ENCODE data around the gene PRPF8.
"Not testable (repeated sequence)": the region's sequence is repeated elsewhere in the genome, so short reads cannot be mapped to it uniquely, and the experiment has no call there.

PRPF8 gene

DNA sequence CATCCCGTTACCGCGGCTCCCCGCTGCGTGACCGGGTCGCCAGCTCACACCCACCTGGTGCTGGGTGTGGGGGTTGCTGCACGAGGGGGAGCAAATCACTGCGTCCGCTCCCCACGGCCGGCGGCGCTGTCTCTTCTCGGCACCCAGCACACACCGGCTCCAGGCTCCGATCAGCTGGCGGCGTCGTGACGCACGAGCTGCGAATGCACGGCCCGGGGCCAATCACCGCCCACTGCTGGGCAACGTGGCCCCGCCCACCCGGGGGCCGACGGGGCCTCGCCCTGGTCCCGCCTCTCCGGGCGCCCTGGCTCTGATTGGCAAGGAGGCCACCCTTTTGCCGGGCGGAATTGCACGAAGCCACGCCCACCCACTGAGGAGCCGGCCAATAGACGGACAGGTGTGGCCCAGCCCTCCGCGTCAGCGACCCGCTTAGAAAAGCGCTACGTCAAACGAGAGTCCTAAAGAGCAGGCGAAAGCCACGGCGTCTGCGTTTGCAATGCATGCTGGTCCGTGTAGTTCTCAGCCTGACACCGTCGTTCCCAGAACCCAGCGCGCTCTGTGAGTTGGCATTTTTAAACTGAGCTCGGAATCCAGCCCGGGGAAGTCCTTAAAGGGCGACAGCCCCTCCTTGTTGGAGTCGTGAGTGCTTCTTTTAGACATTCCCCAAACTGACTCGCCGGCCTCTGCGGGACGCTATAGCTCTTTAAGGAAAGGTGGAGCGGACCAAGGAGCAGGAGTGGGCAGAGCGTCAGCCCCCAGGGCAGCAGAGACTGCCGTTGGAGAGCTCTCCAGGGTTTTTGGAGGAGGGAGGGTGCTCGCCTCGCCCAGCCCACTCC lies 31.6 kb upstream of the PRPF8 start:
- DNase-seq (ENCODE audit: low read depth), result peak; percentile 100

DNA sequence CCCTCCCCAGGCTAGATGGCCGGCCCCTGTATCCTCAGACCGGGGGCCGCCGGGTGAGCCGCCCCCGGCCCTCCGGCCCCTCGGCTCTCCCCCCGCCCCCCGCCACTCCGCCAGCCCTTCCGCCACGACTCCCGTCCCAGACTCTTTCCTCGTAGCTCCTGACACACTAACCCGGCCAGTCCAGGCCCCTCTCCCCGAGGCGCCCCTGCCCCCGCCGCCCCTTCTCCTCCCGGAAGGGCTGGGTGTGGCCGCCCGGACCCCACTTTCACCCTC lies 31.1 kb upstream of the PRPF8 start:
- DNase-seq (ENCODE audit: low read depth), result no peak

DNA sequence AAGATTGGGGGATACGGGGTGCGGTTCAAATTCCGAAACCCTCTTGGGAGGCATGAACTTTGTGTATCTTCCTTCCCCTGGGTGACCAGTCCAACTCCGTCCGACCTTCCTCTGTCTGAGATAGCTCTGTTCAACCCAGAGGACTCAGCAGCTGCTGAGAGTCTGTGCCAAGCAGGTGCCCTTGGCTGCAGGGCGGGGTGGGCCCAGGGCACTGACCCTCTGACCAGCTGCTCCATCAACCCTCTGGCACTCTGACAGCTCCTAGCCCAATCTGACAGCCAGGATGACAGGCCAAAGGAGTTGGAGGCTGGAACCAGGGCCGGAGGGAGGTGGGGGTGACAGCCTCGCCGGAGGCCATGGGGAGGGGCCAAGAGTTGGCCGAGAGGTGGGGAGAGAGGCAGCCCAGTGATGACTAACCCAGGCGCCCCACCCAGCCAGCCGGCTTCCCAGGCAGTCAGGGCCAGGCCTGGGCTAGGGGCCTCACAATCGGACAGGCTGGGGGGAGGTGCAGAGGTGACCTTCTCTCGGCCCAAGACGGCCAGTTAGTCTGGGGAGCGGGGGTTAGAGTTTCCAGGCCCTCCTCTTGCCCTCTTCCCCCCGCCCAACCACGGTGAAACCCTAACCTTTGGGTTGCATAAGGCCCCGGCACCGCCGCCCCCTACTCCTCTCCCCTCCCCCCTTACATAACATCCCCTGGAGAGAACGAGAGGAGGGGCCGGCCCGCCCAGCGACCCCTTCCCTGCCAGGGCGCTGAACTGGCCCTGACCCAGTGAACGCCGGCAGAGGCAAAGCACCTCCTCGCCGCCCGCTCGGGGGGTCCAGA lies 30.5 kb upstream of the PRPF8 start:
- DNase-seq (ENCODE audit: low read depth), result peak; percentile 24

DNA sequence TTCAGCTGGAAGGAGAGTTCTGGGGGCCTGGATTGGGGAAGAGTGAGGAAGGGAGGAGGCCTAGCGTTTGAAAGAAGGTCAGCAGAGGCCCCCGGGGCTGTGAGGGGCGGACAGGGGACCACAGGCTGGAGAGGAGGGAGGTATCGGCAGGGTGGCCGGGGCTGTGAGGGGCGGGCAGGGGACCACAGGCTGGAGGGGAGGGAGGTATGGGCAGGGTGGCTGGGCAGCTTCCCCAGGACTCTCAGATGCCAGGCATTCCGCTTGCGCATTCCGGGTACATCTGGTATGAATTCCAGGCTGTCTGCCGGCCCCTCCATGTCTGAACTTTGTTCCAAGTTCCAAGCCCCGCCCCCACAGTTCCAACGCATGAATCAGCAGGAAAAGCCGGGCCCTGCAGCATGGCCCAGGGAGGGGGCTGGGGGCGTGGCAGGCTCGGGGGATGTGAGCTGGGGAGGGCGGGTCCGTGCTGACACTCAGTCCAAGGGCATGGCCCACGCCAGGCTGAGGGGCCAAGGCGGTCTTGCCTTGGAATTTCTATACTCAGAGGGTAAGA lies 29.8 kb upstream of the PRPF8 start:
- DNase-seq (ENCODE audit: low read depth), result no peak

DNA sequence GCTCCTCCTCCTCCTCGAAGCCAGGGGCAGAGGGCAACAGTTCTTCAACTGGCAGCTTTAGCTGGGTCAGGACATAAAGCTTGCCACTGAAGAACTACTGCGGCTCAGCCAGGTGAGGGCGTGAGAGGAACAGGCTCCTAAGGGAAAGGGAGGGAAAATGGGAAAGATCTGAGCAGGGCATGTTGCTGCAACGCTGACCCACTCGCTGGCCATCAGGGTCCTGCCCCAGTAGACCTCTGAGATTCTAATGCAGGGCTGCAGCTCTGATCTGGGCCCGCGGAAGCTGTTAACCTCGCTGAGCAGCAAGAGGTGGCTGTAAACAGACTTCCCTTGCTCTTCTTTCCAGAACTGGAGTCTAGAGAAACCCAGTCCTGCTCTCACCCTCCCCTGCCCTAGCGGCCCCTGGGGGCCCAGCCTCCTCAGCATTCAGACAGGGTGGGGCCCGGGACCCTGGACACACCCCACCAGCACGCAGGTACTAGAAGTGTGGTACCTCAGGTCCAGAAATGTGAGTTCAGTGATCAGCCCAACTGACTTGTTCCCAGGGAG lies 29.3 kb upstream of the PRPF8 start:
- no peak for DNase-seq (ENCODE audit: low read depth)

DNA sequence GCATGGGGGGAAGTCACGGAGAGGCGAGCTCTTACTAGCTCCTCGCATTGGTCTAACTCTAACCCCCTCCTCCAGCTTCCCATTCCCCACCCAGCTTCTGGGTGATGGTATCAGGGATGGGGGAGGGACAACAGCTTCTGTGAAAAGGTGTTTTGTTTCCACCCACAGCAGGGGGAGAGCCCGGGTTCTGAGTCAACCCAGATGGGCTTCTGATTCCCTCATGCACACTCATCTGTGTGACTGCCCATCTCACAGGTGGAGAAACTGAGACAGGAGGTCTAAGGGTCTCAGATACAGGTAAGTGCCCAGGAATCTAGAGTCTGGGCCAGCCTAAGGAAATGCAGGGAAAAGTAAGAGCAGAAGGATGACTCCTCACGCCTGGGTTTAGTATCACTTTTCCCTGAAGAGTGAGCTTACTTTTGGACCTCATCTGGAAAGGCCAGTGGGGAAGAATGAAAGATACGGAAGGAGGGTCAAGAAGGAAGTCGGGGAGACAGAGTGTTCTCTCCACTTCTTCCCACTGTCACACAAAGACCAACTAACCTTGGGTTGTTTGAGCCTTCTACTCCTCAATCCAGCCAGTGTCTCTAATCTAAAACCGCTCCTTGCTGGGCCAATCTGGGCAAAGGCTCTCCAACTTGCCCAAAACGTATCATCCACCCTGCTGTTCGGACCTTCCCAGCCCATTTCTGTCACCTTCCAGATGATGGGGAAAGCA lies 28.7 kb upstream of the PRPF8 start:
- no peak for DNase-seq (ENCODE audit: low read depth)

DNA sequence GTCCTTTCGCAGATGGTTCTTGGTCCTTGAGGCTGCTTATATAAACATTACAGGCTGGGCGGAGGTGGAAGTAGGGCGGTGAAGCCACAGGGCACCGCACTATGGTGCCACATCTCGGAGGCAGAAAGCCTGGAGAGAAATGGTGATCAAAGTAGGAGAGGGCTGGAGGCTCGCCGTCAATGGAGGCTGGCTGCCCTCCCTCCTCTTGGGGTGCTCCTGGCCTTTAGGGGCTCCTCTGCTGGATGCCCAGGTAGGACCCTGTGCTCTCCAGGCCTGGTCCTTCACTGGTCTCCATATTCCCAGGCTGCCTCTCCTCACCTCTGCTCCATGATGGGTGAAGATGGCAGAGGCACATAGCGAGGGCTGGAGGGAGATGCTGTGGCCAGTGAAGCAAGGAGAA lies 27.6 kb upstream of the PRPF8 start:
- DNase-seq (ENCODE audit: low read depth), result no peak

DNA sequence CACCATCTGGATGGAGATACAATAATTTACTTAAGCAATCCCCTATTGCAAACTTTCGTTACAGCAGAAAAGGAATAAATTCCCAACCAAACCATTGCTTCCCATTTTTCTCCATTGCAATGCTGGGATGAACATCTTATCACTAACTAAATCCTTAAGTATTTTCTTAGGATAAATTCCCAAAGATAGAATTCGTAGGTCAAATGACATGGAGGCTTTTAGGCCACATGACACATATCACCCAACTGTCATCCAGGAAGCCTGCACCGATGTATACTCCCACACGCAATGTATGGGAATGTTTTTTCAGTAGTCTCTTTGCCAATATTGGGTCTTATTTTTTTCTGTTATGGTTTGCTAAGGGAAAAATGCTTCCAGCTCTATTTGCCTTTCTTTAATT lies 27.1 kb upstream of the PRPF8 start:
- DNase-seq (ENCODE audit: low read depth), result no peak

DNA sequence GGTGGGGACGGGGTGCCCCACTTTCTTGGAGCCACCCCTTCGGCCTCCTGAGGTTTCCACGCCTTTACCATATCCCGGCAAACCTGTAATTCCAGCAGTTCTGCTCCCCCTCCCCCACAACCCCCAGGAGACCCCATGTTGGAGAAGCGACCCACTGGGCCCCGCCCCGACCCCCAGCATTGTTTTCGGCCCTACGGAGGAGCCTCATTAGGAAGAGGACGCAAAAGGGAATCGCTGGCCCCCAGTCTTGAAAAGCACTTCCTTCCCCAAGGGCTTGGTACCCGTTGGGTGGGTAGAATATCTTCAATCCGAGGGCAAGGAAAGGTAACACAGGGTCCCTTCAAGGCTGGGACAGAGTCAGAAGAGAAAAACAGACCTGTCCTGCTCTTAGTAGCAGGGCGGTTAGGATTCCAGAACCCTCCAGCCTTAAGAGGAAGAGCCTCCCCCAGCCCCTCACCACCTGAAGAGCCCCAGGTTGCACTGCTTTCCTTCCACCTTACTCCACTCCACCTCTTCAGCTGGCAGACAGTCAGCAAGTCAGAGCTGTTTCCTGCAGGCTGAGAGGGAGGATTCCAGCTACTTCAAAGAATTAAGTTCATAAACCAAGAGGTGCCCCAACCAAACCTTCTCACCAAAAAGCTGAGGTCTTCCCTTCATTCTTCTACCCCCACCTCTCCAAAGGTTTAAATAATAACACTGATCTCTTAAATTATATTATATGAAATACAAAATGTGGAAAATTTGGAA lies 26.3 kb upstream of the PRPF8 start:
- no peak for DNase-seq (ENCODE audit: low read depth)

DNA sequence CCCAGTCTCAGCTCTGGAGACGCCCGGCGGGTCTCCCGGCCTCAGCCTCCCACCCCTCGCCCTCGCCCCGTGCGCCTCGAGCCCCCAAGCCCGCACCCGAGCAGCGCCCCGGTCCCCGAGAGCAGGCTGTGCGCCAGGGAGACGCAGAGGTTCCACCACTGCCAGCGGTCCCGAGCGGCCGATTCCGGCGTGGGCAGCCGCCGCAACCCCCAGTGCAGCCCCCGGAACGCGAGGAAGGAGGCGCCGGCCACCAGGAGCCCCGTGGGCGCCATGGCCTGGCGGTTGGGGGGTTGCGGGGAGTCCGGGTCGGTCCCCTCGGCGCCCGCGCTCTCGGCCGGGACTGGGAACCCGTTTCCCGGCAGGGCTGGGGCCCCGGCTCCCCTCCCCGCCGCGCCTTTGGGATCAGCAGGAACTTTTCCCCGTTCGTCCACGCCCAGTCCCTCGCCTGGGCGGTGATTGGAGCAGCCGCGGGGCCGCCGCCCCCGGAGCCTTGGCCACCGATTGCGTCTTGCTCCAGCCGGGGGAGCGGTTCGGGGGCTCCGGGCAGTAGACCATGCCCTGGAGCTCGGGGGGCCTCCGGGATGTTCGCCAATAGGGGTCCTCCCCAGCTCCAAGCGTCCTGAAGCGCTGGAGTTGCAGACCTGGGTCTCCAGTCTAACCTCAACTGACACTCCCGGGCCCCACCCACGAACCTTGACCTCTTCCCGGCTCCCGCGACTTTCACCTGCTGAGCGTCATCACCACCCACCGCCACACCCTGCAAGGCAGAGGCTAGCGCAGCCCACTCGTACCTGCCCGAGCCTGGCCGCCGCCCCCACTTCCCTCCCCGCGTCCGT lies 25.5 kb upstream of the PRPF8 start, which contains the start of gene TLCD2:
Gene TLCD2, minus strand, starts transcription at position 407 of the 836 bp plus-strand sequence. Its CDS starts 135 bp downstream, at position 272.
- no peak for DNase-seq (ENCODE audit: low read depth)

DNA sequence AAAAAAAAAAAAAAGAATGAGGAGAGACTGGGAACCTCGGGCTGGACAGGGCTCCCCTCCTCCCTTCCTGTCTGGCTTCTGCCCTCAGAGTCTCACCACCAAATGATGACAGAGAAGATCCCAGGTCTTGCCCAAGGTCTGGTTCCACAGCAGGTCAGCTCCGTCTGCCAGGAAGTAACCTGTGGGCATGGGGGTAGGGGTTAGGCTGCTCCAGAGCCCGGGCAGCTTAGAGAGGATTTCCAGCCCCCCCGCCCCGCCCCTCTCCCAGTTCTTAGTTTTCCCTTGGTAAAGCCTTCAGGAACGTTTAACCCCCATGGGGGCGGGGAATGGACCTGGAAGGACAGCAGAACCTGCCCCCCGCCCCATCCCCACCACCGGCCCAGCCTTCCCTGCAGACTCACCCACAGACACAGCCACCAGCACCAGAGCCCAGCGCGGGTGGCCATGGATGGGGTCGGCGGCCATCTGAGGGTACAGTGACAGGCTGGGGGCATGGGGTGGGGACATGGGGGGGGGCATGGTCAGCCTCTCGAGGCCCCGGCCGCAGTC lies 24.8 kb upstream of the PRPF8 start:
- no peak for DNase-seq (ENCODE audit: low read depth)

DNA sequence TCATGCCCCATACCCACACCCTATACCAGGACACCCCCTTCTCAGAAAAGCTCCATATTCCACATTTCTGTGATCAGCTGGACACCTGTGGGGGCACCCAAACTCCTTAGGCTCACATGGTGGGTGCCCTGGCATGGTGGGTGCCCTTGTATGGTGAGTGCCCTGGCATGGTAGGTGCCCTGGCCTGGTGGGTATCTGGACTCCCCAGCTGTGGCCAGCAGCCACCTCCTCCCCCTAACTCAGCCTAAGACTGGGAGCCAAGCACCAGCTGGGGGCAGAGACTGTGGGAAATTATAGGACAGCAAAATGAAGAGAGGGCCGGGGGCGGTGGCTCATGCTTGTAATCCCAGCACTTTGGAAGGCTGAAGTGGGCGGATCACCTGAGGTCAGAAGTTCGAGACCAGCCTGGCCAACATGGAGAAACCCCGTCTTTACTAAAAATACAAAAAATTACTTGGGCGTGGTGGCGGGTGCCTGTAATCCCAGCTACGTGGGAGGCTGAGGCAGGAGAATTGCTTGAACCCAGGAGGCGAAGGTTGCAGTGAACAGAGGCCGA lies 24.2 kb upstream of the PRPF8 start:
- not testable (repeated sequence) for DNase-seq (ENCODE audit: low read depth)

DNA sequence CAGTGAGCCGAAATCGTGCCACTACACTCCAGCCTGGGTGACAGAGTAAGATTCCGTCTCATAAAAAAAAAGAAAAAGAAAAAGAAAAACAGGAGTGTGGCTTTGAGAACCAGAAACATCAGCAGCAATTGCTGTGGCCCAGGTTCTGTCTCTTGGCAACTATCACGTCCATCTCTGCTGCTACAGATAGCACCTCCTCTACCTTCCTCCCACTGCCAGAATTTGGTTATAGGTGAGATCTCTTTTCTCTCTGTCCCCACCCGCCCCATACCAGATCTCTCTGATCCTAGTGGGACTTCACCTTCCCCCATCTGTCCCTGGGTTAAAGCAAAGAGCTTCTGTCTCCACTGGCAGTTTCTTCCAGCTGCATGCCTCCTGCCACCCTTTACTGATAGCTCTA lies 22.4 kb upstream of the PRPF8 start:
- peak; percentile 22 for DNase-seq (ENCODE audit: low read depth)

DNA sequence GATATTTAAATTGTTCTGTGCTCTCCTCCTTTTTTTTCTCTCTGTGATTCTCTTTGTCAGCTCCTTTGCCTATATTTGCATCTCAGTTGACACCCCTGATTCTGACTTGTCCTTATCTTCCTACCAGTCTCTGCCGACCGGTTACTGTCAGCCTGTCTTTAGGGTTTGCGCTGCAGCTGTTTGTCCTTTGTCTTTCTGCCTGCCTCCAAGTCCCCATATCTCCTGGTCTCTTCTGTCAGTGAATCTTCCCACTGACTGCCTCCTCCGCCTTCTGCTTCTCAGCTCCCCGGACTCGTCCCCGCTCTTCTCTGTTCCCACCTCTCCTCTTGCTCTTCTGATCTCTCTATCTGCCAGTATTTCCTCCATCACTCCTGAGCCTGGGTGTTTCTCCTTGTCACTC lies 20.3 kb upstream of the PRPF8 start:
- DNase-seq (ENCODE audit: low read depth), result no peak

DNA sequence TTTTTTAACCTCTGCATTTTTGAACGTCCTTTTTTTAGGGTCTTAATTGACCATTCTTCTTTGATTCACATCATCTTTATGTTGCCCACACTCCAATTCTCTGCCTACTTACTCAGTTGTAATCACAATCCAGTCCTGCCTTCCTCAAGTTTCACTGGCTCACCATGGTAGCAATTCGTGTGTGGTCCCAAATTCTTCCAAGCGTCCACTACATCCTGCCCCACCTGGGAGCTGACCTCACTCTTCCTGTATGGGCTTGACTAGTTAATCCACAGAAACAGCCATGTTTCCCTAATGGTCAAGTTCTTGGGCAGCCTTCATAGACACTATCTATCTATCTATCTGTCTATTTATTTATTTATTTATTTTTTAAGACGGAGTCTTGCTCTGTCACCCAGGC lies 18.4 kb upstream of the PRPF8 start:
- DNase-seq (ENCODE audit: low read depth), result no peak

DNA sequence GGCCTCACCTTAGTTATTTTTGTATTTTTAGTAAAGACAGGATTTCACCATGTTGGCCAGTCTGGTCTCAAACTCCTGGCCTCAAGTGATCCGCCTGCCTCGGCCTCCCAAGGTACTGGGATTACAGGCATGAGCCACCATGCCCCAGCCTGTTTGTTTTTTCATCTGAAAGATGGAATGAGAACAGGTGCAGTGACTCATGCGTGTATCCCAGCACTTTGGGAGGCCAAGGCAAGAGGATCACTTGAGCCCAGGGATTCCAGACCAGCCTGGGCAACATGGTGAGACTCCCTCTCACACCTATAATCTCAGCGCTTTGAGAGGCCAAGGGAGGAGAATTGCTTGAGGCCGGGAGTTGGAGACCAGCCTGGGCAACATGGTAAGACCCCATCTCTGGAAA lies 15.2 kb upstream of the PRPF8 start:
- not testable (repeated sequence) for DNase-seq (ENCODE audit: low read depth)

DNA sequence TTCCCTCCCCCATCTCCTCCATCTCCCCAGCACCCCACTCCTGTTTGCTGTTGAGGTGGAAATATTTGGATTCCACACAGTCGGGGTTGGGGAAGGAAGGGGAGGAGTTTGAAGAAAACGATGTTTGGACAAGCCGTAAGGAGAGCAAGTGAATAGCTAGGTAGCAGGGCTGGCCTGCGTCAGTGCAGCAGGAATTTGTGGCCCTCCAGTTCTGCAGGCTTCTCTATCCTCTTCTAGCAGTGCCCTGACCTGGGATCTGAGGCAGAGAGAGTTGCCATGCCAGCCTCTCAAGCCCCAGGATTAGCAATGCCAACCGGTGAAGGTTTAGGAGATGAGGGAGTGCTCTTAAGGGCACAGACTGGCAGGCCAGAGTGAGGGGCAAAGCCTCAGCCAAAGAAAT lies 13.0 kb upstream of the PRPF8 start:
- DNase-seq (ENCODE audit: low read depth), result no peak

DNA sequence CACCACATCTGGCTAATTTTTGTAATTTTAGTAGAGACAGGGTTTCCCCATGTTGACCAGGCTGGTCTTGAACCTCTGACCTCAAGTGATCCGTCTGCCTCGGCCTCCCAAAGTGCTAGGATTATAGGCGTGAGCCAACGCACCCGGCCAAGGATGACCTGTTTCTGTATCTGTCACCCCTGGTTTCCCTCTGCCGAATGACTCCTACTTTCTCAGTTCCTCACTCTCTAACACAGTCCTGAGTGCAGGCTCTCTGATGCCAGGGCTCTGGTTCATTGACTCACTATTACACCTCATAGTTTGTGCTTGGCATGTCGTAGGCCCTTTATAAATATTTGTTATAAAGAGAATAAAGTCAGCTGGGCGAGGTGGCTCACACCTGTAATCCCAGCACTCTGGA lies 10.7 kb upstream of the PRPF8 start:
- DNase-seq (ENCODE audit: low read depth), result no peak

DNA sequence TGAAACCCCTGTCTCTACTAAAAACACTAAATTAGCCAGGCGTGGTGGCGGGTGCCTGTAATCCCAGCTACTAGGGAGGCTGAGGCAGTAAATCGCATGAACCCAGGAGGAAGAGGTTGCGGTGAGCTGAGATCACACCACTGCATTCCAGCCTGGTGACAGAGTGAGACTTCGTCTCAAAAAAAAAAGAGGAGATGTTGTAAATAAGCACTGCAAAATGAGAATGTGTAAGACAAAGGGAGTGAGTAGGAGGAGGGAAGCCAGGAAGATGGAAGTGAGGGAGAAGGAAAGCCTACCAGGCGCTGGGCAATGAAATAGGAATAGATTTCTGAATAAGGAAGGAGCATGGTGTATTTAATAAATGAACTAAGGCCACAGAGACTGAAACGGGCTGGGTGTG lies 8.7 kb upstream of the PRPF8 start:
- DNase-seq (ENCODE audit: low read depth), result no peak
